Measurements from ENCODE around the gene SEPTIN1. TPM values are rescaled to one million over a fixed set of nuclear protein-coding genes. Genes with fewer than 3 reads are reported as not detected.
"Not testable (repeated sequence)": the region's sequence is repeated elsewhere in the genome, so short reads cannot be mapped to it uniquely, and the experiment has no call there.

The SEPTIN1 gene
- total RNA-seq, 2 experiments from 2014 or later: 383 to 413 TPM

- Mint-ChIP-seq H3K4me1 (peaks cover 51% of the 10 kb centered on the region), H3K4me3 (peak overlapping the region; percentile 40), H3K27me3 (no peaks in the 10 kb centered on the region), H3K9me3 (no peaks in the 10 kb centered on the region), H3K27ac (no peak overlapping the region), H3K36me3 (ENCODE audit: low read depth) (peaks cover 52% of the 10 kb centered on the region)
- DNase-seq: no peak
- ChIA-PET CTCF (interaction anchor here (1.5 to 2.3 kb wide), 3 partner anchors 10 to 57 kb away, joined by 4 to 6 read pairs (median 5); no protein-coding TSS in a partner anchor), POLR2A (no interaction called here)
Measured at GRCh38 chr16:30352488-30353401, 29.6 kb downstream of the SEPTIN1 start.

- H3K36me3 Mint-ChIP-seq (ENCODE audit: low read depth): peaks cover 45% of the 10 kb centered on the region
- H3K9me3 Mint-ChIP-seq: no peaks in the 10 kb centered on the region
- no peaks in the 10 kb centered on the region for H3K27me3 Mint-ChIP-seq
- CTCF ChIA-PET: interaction anchor here (1.5 kb wide), 1 partner anchor 11 kb away, joined by 4 read pairs; no protein-coding TSS in a partner anchor
- DNase-seq: no peak
- no peak overlapping the region for H3K27ac Mint-ChIP-seq
- no peak overlapping the region for H3K4me3 Mint-ChIP-seq
- POLR2A ChIA-PET: no interaction called here
- H3K4me1 Mint-ChIP-seq: peaks cover 44% of the 10 kb centered on the region
Measured at GRCh38 chr16:30351586-30352419, 30.6 kb downstream of the SEPTIN1 start.

- no peaks in the 10 kb centered on the region for H3K27me3 Mint-ChIP-seq
- H3K9me3 Mint-ChIP-seq: no peaks in the 10 kb centered on the region
- H3K36me3 Mint-ChIP-seq (ENCODE audit: low read depth): peaks cover 45% of the 10 kb centered on the region
- H3K4me1 Mint-ChIP-seq: peaks cover 38% of the 10 kb centered on the region
- DNase-seq: no peak
- ChIA-PET POLR2A (no interaction called here), CTCF (no interaction called here)
- no peak overlapping the region for H3K27ac Mint-ChIP-seq
- H3K4me3 Mint-ChIP-seq: no peak overlapping the region
Measured at GRCh38 chr16:30351001-30351441, 31.3 kb downstream of the SEPTIN1 start.

- no peak overlapping the region for H3K4me3 Mint-ChIP-seq
- DNase-seq: no peak
- H3K27ac Mint-ChIP-seq: peak overlapping the region; percentile 77
- ChIA-PET POLR2A (no interaction called here), CTCF (interaction anchor here (0.6 kb wide), 1 partner anchor 145 kb away, joined by 3 read pairs; no protein-coding TSS in a partner anchor)
- H3K27me3 Mint-ChIP-seq: no peaks in the 10 kb centered on the region
- peaks cover 30% of the 10 kb centered on the region for H3K4me1 Mint-ChIP-seq
- H3K36me3 Mint-ChIP-seq (ENCODE audit: low read depth): peaks cover 45% of the 10 kb centered on the region
- H3K9me3 Mint-ChIP-seq: no peaks in the 10 kb centered on the region
Measured at GRCh38 chr16:30350134-30350871, 32.1 kb downstream of the SEPTIN1 start.

GRCh38 chr16:30349675-30350074 lies 32.7 kb downstream of the SEPTIN1 start:
- H3K27ac Mint-ChIP-seq: peak overlapping the region; percentile 77
- no peak overlapping the region for H3K4me3 Mint-ChIP-seq
- POLR2A ChIA-PET: no interaction called here
- CTCF ChIA-PET: interaction anchor here (0.6 to 1.2 kb wide), 2 partner anchors 19 to 146 kb away, joined by 3 read pairs; no protein-coding TSS in a partner anchor
- no peaks in the 10 kb centered on the region for H3K9me3 Mint-ChIP-seq
- peaks cover 45% of the 10 kb centered on the region for H3K36me3 Mint-ChIP-seq (ENCODE audit: low read depth)
- peaks cover 26% of the 10 kb centered on the region for H3K4me1 Mint-ChIP-seq
- no peak for DNase-seq
- H3K27me3 Mint-ChIP-seq: no peaks in the 10 kb centered on the region

GRCh38 chr16:30348929-30349328 lies 33.4 kb downstream of the SEPTIN1 start:
- ChIA-PET POLR2A (no interaction called here), CTCF (interaction anchor here (0.7 to 1.8 kb wide), 3 partner anchors 20 to 195 kb away, joined by 3 to 5 read pairs (median 5); no protein-coding TSS in a partner anchor)
- H3K4me1 Mint-ChIP-seq: peaks cover 20% of the 10 kb centered on the region
- H3K27me3 Mint-ChIP-seq: no peaks in the 10 kb centered on the region
- no peak overlapping the region for H3K4me3 Mint-ChIP-seq
- H3K27ac Mint-ChIP-seq: no peak overlapping the region
- H3K36me3 Mint-ChIP-seq (ENCODE audit: low read depth): peaks cover 38% of the 10 kb centered on the region
- no peaks in the 10 kb centered on the region for H3K9me3 Mint-ChIP-seq
- no peak for DNase-seq

GRCh38 chr16:30348113-30348512 lies 34.2 kb downstream of the SEPTIN1 start:
- Mint-ChIP-seq H3K4me3 (no peak overlapping the region), H3K4me1 (peaks cover 15% of the 10 kb centered on the region), H3K27ac (no peak overlapping the region), H3K9me3 (no peaks in the 10 kb centered on the region), H3K36me3 (ENCODE audit: low read depth) (peaks cover 34% of the 10 kb centered on the region), H3K27me3 (no peaks in the 10 kb centered on the region)
- no peak for DNase-seq
- ChIA-PET CTCF (interaction anchor here (0.6 to 1.8 kb wide), 3 partner anchors 62 to 230 kb away, joined by 3 to 5 read pairs (median 5); no protein-coding TSS in a partner anchor), POLR2A (no interaction called here)

- no peak for DNase-seq
- Mint-ChIP-seq H3K27ac (no peak overlapping the region), H3K4me1 (peaks cover 13% of the 10 kb centered on the region), H3K27me3 (no peaks in the 10 kb centered on the region), H3K9me3 (no peaks in the 10 kb centered on the region), H3K36me3 (ENCODE audit: low read depth) (peaks cover 19% of the 10 kb centered on the region), H3K4me3 (no peak overlapping the region)
- ChIA-PET CTCF (interaction anchor here (1.2 kb wide), 1 partner anchor 30 kb away, joined by 4 read pairs; no protein-coding TSS in a partner anchor), POLR2A (no interaction called here)
Measured at GRCh38 chr16:30346286-30346685, 36.1 kb downstream of the SEPTIN1 start.

GRCh38 chr16:30343491-30343820 lies 38.9 kb downstream of the SEPTIN1 start:
- H3K9me3 Mint-ChIP-seq; H3K27me3 Mint-ChIP-seq; DNase-seq; H3K36me3 Mint-ChIP-seq (ENCODE audit: low read depth); H3K27ac Mint-ChIP-seq; H3K4me3 Mint-ChIP-seq; POLR2A ChIA-PET: not testable (repeated sequence)
- CTCF ChIA-PET: interaction anchor here (0.6 to 2.1 kb wide), 3 partner anchors 11 to 299 kb away, joined by 3 to 8 read pairs (median 4); partner anchors contain the start of gene CD2BP2
- H3K4me1 Mint-ChIP-seq: peaks cover 13% of the 10 kb centered on the region

GRCh38 chr16:30342751-30343490 lies 39.4 kb downstream of the SEPTIN1 start:
- Mint-ChIP-seq H3K36me3 (ENCODE audit: low read depth) (no peaks in the 10 kb centered on the region), H3K9me3 (no peaks in the 10 kb centered on the region), H3K27me3 (no peaks in the 10 kb centered on the region), H3K4me3 (no peak overlapping the region), H3K4me1 (peaks cover 13% of the 10 kb centered on the region), H3K27ac (no peak overlapping the region)
- ChIA-PET POLR2A (no interaction called here), CTCF (interaction anchor here (0.6 to 2.1 kb wide), 4 partner anchors 12 to 300 kb away, joined by 3 to 8 read pairs (median 4); partner anchors contain the start of genes CD2BP2 and TBC1D10B)
- no peak for DNase-seq

- H3K36me3 Mint-ChIP-seq (ENCODE audit: low read depth); H3K4me3 Mint-ChIP-seq; H3K27me3 Mint-ChIP-seq; H3K9me3 Mint-ChIP-seq; H3K27ac Mint-ChIP-seq; DNase-seq; POLR2A ChIA-PET: not testable (repeated sequence)
- H3K4me1 Mint-ChIP-seq: peaks cover 13% of the 10 kb centered on the region
- CTCF ChIA-PET: interaction anchor here (0.8 to 1.9 kb wide), 3 partner anchors 15 to 68 kb away, joined by 3 to 7 read pairs (median 4); partner anchors contain the start of gene TBC1D10B
Measured at GRCh38 chr16:30341971-30342370, 40.4 kb downstream of the SEPTIN1 start.
